ENCODE measurements around the gene NFATC2. TPM values are rescaled to one million over a fixed set of nuclear protein-coding genes. Genes with fewer than 3 reads are reported as not detected.

Gene NFATC2
- total RNA-seq, 1 experiment from 2014 or later: 5.0 TPM

- no peak overlapping the region for H3K27ac ChIP-seq (ENCODE audit: low read depth, low read length)
- no peak overlapping the region for H3K9ac ChIP-seq (ENCODE audit: low read length)
- TF ChIP-seq FOSL1 (IDR thresholded peaks at IDR 0.05; ENCODE audit: low read depth) (no peak), SP1 (IDR thresholded peaks at IDR 0.05; ENCODE audit: low read depth) (no peak), REST (IDR thresholded peaks at IDR 0.05; ENCODE audit: low read depth) (no peak), JUND (IDR thresholded peaks at IDR 0.05) (no peak), POLR2AphosphoS5 (IDR thresholded peaks at IDR 0.05; ENCODE audit: low read depth, low read length) (no peak), ZBTB33 (IDR thresholded peaks at IDR 0.05; ENCODE audit: extremely low read depth, insufficient replicate concordance, low read length) (no peak), MAX (IDR thresholded peaks at IDR 0.05) (no peak)
- H3K79me2 ChIP-seq (ENCODE audit: insufficient read depth, low read length): no peaks in the 10 kb centered on the region
- no peaks in the 10 kb centered on the region for H4K20me1 ChIP-seq (ENCODE audit: insufficient read depth)
- BruUV-seq (replicated peaks): no TSS peak
- H3K9me2 ChIP-seq (ENCODE audit: insufficient read depth): no peaks in the 10 kb centered on the region
- intact Hi-C loops (cut with micrococcal nuclease): no loop called here
- no peaks in the 10 kb centered on the region for H3K36me3 ChIP-seq (ENCODE audit: control insufficient read depth in 1 of 2, insufficient read depth in 2 of 2, low read length in 2 of 2)
- H2AFZ ChIP-seq (ENCODE audit: low read depth, low read length, poor library complexity, severe bottlenecking): no peak overlapping the region
- H3K9me3 ChIP-seq (ENCODE audit: control insufficient read depth in 1 of 2, insufficient read depth in 1 of 2, low read depth in 1 of 2, low read length in 2 of 2): no peaks in the 10 kb centered on the region
- peaks cover 0 to 21% of the 10 kb centered on the region in 2 experiments; a peak in 1 of 4 replicates for H3K4me1 ChIP-seq (ENCODE audit: control insufficient read depth in 1 of 2, insufficient read depth in 2 of 2, low read length in 2 of 2)
- ATAC-seq (no peak), DNase-seq (ENCODE audit: low read depth, low spot score) (no peak)
- POLR2A ChIA-PET: no interaction called here
- RAD21 ChIA-PET (ENCODE audit: low non-redundant PET in 1 of 2, low total read pairs in 2 of 2, uncharacterized antibody in 2 of 2, unreplicated experiment in 2 of 2): no interaction called here
- CTCF ChIA-PET: interaction anchor here (1.2 kb wide), 1 partner anchor 52 kb away, joined by 3 read pairs; no protein-coding TSS in a partner anchor
- no peak overlapping the region for H3K4me3 ChIP-seq (replicated peaks in 1 of 2; ENCODE audit: low read depth in 1 of 2, low read length in 2 of 2)
- no peak overlapping the region for H3K4me2 ChIP-seq (ENCODE audit: low read length)
- H3K27me3 ChIP-seq (ENCODE audit: insufficient read depth, low read length): no peaks in the 10 kb centered on the region
These were observed 105.2 kb downstream of the NFATC2 start for GRCh38 chr20:51437182-51437924.

All from HCT116 (cell line).